Measurements from ENCODE around the gene SETD7. TPM values are rescaled to one million over a fixed set of nuclear protein-coding genes. Genes with fewer than 3 reads are reported as not detected.

Gene SETD7
- total and polyA plus RNA-seq, 12 donors, result 12.0 to 79.2 (median 52.8) TPM

- ATAC-seq, result no peak
- H3K4me3 ChIP-seq, result no peak overlapping the region
- no peak for DNase-seq
- WGBS, 2 donors, result 60 to 65% methylated on average over 6 of the region's 6 CpGs
- H3K27ac ChIP-seq, result no peak overlapping the region
- H3K9me3 ChIP-seq, result no peaks in the 10 kb centered on the region
- H3K27me3 ChIP-seq, result peaks cover 0 to 3% (median 0%) of the 10 kb centered on the region in 7 donors
- intact Hi-C loops (cut with DNase I), result loop anchor here in 7 of 10 donors (1.0 to 5.0 kb wide), 5 partner anchors 30 to 49 kb away; no protein-coding TSS in a partner anchor
- TF ChIP-seq, protein P1, sequence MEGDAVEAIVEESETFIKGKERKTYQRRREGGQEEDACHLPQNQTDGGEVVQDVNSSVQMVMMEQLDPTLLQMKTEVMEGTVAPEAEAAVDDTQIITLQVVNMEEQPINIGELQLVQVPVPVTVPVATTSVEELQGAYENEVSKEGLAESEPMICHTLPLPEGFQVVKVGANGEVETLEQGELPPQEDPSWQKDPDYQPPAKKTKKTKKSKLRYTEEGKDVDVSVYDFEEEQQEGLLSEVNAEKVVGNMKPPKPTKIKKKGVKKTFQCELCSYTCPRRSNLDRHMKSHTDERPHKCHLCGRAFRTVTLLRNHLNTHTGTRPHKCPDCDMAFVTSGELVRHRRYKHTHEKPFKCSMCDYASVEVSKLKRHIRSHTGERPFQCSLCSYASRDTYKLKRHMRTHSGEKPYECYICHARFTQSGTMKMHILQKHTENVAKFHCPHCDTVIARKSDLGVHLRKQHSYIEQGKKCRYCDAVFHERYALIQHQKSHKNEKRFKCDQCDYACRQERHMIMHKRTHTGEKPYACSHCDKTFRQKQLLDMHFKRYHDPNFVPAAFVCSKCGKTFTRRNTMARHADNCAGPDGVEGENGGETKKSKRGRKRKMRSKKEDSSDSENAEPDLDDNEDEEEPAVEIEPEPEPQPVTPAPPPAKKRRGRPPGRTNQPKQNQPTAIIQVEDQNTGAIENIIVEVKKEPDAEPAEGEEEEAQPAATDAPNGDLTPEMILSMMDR (IDR thresholded peaks at IDR 0.05), result no peak
- no peaks in the 10 kb centered on the region for H3K36me3 ChIP-seq
- peaks cover 0 to 19% (median 6%) of the 10 kb centered on the region in 9 donors for H3K4me1 ChIP-seq
Measured at GRCh38 chr4:139602776-139603360, 46.8 kb upstream of the SETD7 start.

- TF ChIP-seq, protein P1 (IDR thresholded peaks at IDR 0.05), result no peak
- Histone ChIP-seq H3K27ac (no peak overlapping the region), H3K4me3 (no peak overlapping the region), H3K4me1 (peaks cover 0 to 10% (median 0%) of the 10 kb centered on the region in 9 donors), H3K36me3 (no peaks in the 10 kb centered on the region), H3K9me3 (no peaks in the 10 kb centered on the region), H3K27me3 (peaks cover 0 to 4% (median 0%) of the 10 kb centered on the region in 7 donors)
- ATAC-seq (no peak), DNase-seq (no peak)
- intact Hi-C loops (cut with DNase I), result loop anchor here in 3 of 10 donors (5.0 kb wide), 2 partner anchors 37 to 52 kb away; no protein-coding TSS in a partner anchor
- WGBS, 2 donors, result 76 to 77% methylated on average over 4 of the region's 4 CpGs
Measured at GRCh38 chr4:139600662-139601061, 44.6 kb upstream of the SETD7 start.

DNA sequence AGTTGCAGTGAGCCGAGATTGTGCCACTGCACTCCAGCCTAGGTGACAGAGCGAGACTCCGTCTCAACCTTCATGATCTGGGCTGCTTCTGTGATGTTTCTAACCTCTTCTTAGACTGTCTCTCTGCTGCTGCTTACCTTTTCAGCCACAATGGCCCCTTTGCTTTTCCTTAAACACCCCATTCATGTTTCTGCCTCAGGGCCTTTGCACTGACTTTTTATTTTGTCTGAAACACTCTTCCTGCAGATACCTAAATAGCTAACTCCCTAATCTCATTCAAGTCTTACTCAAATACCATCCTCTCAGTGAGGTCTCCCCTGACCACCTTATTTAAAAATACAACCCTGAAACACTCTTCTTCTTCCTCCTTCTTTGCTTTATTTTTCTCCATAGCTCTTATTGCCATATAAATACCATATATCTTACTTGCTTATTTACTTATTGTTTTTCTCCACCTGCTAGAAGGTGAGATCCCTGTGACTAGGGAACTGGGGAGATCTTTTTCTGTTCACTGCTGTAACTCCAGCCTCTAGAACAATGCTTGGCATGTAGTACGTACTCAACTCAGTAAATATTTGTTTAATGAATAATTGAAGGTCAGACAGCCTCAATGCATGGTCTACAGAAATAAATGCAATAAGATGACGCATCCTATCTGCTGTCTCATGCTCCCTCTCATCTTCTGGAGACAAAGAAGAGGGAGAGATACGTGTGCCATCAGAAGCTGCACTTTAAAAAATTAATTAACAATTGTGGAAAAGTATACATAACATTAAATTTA lies 43.8 kb upstream of the SETD7 start:
- Histone ChIP-seq H3K27me3 (peaks cover 0 to 4% (median 0%) of the 10 kb centered on the region in 7 donors), H3K4me1 (peaks cover 0 to 10% (median 0%) of the 10 kb centered on the region in 9 donors), H3K36me3 (no peaks in the 10 kb centered on the region), H3K9me3 (no peaks in the 10 kb centered on the region), H3K27ac (no peak overlapping the region), H3K4me3 (no peak overlapping the region)
- DNase-seq, result no peak
- 97% methylated on average over 6 of the region's 6 CpGs for WGBS, 2 donors
- ATAC-seq, result no peak
- intact Hi-C loops (cut with DNase I), result loop anchor here in 3 of 10 donors (5.0 kb wide), 2 partner anchors 38 to 53 kb away; no protein-coding TSS in a partner anchor
- TF ChIP-seq, protein P1 (IDR thresholded peaks at IDR 0.05), result no peak

DNA sequence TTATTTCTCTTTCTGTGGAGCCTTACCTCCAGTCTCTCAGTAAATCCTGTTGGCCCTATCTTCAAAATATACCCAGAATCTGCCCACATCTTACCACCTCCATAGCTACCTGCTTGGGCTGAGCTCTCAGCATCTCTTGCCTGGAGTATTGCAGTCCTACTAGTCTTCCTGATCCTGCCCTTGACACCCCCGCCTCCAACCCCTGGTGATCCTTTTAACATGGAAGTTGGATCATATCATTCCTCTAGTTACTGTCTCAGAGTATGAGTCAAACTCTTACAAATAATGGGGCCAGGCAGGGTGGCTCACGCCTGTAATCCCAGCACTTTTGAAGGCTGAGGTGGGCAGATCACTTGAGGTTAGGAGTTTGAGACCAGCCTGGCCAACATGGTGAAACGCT lies 43.1 kb upstream of the SETD7 start:
- 93 to 94% methylated on average over 3 of the region's 3 CpGs for WGBS, 2 donors
- H3K27ac ChIP-seq, result no peak overlapping the region
- intact Hi-C loops (cut with DNase I), result no loop called here

More for the DNA sequence above, 43.1 kb upstream of the SETD7 start:
- no peaks in the 10 kb centered on the region for H3K9me3 ChIP-seq
- peaks cover 0 to 10% (median 0%) of the 10 kb centered on the region in 9 donors for H3K4me1 ChIP-seq
- H3K27me3 ChIP-seq, result peaks cover 0 to 4% (median 0%) of the 10 kb centered on the region in 7 donors
- DNase-seq, result no peak
- H3K4me3 ChIP-seq, result no peak overlapping the region
- TF ChIP-seq, protein P1 (IDR thresholded peaks at IDR 0.05), result no peak
- no peaks in the 10 kb centered on the region for H3K36me3 ChIP-seq
- no peak for ATAC-seq
